Panc1 (cell line): ENCODE measurements around the gene TLDC2.

Experiments
- POLR2AphosphoS5 ChIP-seq: IDR thresholded peaks from 2 replicates; pipeline ENCODE4 v1.6.1; 2012; ENCODE audit warnings: mild to moderate bottlenecking, low read depth, low read length, moderate library complexity
- TF ChIP-seq, protein P1 (sequence below): fragments of 450-650 bp; IDR thresholded peaks from 2 replicates; pipeline ENCODE4 v1.5.1; 2017; ENCODE audit warnings: mild to moderate bottlenecking

DNA sequence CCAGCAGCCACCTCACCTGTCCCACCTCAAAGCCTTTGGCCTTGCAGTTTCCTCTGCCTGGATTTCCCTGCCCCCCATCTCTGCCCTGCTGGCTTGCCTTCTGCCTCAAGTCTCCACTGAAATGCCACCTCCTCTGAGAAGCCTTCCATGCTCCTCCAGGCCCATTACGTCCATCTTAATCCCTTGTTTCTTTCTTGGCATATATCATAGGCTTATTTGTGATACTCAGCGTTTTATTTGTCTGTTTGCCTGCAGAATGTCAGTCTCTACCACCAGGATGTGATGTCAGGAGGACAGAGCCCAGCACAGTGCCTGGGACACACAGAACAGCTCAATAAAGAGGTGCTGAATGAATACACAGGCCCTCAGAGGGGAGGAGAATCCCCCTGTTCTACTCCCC, 24.4 kb upstream of the TLDC2 start:
- TF ChIP-seq, protein P1, sequence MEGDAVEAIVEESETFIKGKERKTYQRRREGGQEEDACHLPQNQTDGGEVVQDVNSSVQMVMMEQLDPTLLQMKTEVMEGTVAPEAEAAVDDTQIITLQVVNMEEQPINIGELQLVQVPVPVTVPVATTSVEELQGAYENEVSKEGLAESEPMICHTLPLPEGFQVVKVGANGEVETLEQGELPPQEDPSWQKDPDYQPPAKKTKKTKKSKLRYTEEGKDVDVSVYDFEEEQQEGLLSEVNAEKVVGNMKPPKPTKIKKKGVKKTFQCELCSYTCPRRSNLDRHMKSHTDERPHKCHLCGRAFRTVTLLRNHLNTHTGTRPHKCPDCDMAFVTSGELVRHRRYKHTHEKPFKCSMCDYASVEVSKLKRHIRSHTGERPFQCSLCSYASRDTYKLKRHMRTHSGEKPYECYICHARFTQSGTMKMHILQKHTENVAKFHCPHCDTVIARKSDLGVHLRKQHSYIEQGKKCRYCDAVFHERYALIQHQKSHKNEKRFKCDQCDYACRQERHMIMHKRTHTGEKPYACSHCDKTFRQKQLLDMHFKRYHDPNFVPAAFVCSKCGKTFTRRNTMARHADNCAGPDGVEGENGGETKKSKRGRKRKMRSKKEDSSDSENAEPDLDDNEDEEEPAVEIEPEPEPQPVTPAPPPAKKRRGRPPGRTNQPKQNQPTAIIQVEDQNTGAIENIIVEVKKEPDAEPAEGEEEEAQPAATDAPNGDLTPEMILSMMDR, result no peak
- no peak for TF ChIP-seq POLR2AphosphoS5
